HG02870 (cell line): ENCODE data around the gene SPTLC2.
"Not testable (repeated sequence)": the region's sequence is repeated elsewhere in the genome, so short reads cannot be mapped to it uniquely, and the experiment has no call there.

Experiments
- ATAC-seq: cut with Tn5 transposase; IDR thresholded peaks from one replicate; pipeline ENCODE4 v1.9.1; 2021; ENCODE audit warnings: mild to moderate bottlenecking, moderate library complexity; ENCODE audit not compliant: unreplicated experiment

The SPTLC2 gene

DNA sequence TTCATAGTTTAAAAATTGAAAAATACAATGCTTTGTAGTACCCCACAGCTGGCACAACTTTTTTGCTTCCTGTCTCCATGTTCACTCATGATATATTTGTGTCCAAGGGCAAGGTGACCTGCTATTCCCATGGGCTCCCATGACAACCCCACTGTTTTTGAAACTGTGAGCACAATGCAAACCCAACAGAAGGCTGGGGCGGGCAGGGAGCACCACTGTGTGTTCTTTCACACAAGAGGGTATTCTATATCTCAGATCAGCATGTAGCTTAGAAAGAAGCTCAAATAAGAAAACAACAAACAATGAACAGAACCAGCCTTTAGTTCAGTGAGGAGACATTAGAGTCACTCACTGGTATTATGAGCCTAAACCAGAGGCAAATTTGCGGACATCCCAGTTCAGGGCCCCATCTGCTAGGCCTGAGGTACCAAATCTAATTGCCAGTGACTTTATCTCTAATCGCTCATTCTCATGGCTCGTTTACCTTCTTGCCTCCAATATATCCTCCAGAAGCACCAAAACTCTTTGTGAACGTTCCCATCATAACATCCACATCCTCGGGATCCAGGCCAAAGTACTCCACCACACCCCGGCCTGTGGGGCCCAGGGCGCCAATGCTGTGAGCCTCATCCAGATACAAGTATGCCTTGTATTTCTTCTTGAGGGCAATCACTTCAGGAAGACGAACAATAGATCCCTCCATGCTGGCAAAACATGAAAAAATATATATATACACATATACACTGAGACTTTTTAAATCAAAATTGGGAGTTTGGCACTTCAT, 61.4 kb downstream of the SPTLC2 start:
- ATAC-seq, result no peak

DNA sequence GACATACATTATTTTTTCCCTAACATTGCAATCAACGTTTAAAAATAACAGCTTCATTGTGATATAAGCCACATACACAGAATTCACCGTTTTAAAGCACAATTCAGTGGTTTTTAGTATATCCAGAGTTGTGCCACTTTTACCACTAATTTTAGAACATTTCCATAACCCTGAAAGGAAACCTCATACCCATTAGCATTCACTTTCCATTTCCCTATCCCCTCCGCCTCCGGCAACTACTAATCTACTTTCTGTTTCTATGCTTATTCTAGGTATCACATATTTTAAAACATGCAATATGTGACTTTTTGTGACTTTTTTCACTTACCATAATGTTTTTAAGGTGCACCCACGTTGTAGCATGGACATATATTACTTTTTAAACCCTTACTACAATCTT, 62.2 kb downstream of the SPTLC2 start:
- ATAC-seq, result no peak

- ATAC-seq, result no peak
Measured at GRCh38 chr14:77549451-77549850, 67.0 kb downstream of the SPTLC2 start.

DNA sequence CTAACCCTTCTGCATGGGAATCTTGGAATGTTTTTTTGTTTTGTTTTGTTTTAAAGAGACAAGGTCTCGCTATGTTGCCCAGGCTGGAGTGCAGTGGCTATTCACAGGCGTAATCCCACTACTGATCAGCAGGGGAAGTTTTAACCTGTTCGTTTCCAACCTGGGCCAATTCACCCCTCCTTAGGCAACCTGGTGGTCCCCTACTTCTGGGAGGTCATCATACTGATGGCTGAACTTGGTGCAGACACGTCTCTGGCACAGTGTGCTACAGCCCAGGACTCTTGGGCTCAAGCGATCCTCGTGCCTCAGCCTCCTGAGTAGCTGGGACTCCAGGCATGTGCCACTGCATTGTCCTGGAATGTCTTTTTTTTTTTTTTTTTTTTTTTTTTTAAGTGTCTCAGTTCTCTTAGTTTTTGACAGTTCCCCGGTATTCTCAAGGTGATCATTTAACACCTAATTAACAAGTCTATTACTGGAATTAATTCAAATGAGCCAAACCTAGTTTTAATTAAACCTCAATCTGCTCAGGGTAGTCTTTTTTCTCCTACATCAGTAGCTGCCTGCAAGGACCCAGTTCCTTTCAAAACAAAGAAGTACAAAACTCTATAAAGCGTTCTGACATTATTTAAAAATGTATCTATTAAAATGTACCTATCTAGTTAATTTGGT, 68.8 kb downstream of the SPTLC2 start:
- ATAC-seq, result no peak

DNA sequence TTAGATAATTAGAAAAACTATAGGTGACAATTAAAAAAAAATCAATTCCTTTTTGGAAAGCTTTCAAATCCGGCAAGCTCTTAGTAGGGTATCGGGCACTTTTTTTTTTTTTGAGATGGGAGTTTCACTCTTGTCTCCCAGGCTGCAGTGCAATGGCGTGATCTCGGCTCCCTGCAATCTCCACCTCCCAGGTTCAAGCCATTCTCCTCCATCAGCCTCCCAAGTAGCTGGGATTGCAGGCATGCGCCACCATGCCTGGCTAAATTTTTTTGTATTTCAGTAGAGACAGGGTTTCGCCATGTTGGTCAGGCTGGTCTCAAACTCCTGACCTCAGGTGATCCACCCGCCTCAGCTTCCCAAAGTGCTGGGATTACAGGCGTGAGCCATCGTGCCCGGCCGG, 71.3 kb downstream of the SPTLC2 start:
- not testable (repeated sequence) for ATAC-seq

- no peak for ATAC-seq
Measured at GRCh38 chr14:77544571-77544970, 71.9 kb downstream of the SPTLC2 start.

- no peak for ATAC-seq
Measured at GRCh38 chr14:77543637-77544334, 72.7 kb downstream of the SPTLC2 start.

- ATAC-seq, result no peak
Measured at GRCh38 chr14:77543240-77543551, 73.2 kb downstream of the SPTLC2 start.

DNA sequence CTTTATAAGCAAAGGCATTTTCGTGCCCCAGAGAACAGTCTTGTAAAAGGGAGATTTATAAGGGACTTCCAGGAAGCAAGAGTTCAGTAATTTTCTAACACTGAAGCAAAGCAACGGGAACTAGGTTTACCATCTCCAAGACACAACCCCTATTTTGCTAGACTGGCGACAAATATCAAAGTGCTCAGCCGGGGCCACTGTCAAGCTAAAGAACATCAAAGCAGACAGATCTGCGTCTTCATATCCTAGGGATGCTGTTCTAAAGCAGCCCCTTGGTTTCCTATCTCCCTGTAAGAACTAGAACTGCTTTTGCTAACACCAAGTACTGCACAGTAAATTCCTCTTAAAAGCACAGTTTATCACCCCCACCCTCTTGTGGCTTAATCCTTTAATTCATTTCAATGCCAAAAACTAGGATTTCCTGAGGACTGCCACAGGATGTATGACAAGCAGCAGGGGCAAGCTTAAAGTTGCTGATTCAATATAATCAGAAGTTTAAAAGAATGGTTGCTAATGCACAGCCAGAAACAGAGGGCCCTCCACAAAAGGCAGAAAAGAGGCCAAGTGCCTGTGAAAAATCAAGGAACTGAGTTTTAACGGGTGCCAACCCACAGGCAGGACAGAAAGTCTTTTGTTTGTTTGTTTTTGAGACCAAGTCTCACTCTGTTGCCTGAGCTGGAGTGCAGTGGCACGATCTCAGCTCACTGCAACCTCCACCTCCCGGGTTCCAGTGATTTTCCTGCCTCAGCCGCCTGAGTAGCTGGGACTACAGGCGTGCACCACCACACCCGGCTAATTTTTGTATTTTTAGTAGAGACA, 73.8 kb downstream of the SPTLC2 start:
- ATAC-seq, result no peak

GRCh38 chr14:77541905-77542304, 74.5 kb downstream of the SPTLC2 start:
- ATAC-seq, result peak; percentile 70

DNA sequence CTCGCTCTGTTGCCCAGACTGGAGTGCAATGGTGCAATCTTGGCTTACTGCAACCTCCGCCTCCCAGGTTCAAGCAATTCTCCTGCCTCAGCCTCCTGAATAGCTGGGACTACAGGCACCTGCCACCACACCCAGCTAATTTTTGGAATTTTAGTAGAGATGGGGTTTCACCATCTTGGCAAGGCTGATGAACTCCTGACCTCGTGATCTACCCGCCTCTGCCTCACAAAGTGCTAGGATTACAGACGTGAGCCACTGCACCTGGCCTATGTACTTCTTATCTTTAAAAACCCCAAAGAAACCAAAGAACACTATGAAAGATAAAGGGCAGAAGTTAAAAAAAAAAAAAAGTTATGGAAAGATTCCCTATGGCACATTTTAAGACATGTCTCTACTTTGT, 79.5 kb downstream of the SPTLC2 start:
- not testable (repeated sequence) for ATAC-seq

DNA sequence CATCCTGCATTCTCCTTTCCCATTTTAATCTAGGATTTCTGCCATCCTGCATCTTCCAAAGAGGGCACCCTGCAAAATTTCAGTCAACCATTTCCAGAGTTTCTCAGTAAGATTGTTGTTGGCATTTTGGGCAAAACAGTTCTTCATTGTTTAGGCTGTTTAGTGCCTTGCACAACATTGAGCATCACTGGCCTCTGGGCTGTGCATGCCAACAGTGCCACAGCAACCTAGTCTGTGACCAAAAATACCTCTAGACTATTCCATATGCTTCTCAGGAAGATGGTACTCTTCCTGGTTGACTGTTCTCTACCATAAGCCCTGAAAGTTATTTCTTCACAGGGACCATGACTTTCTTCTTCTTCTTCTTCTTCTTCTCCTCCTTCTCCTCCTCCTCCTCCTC, 85.4 kb downstream of the SPTLC2 start:
- no peak for ATAC-seq

DNA sequence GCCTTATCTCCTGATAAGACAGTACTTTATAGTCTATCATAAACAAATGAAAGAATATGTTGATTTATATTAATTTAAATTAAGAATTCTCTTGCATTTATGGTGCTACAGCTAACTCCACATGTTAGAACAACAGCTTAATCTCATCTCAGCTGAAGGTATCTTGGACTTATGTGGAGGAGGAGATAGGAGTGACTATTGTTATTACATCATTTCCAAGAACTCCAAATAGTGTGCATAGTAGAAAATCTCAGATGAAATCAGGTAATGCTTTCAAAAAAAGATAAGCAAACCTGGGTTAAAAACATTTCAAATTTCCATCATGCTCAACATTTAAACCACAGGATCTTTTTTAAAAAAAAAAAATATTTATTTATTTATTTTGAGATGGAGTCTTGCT, 86.5 kb downstream of the SPTLC2 start:
- no peak for ATAC-seq

GRCh38 chr14:77529213-77529612, 87.2 kb downstream of the SPTLC2 start:
- no peak for ATAC-seq

DNA sequence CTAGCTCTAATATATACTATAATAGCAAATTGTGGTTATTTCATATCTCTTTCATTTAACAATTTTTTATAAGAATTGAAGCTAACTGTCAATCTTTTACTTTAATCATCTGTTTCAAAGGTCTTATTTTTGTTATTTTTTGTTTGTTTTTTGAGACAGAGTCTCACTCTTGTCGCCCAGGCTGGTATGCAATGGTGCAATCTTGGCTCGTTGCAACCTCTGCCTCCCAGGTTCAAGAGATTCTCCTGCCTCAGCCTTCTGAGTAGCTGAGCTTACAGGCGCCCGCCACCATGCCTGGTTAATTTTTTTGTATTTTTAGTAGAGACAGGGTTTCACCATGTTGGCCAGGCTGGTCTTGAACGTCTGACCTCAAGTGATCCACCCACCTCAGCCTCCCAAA, 87.7 kb downstream of the SPTLC2 start:
- not testable (repeated sequence) for ATAC-seq

GRCh38 chr14:77526266-77526665, 90.2 kb downstream of the SPTLC2 start:
- ATAC-seq, result no peak

DNA sequence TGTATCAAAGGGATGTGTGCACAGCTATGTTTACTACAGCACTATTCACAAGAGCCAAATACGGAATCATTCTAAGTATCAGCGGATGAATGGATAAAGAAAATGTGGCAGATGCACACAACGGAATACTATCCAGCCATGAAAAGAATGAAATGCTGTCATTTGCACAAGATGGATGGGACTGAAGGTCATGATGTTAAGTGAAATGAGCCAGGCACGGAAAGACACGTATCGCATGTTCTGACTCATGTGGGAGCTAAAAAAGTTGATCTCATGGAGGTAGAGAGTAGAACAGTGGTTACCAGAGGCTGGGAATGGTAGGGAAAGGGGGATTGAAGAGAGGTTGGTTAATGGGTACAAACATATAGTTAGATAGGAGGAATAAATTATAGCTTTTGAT, 91.9 kb downstream of the SPTLC2 start:
- ATAC-seq, result no peak

DNA sequence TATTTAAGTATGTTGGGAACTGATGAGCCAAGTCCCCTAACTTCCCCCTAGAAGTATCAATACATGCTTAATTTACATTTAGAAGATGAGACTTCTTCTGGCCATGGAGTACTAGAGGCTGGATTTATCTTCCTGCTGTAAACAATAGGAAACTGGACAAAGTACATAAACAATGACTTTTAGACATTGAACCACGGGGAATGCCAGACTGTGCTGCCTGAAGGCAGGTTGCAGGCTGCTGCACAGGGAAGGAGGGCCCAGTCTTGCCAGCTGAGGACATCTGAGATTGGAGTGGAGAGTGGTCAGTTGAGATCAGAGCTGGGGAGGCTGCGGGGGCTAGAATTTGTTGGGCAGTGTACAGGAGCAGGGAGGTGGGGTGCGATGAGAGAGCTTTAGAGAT, 93.3 kb downstream of the SPTLC2 start:
- ATAC-seq, result no peak

DNA sequence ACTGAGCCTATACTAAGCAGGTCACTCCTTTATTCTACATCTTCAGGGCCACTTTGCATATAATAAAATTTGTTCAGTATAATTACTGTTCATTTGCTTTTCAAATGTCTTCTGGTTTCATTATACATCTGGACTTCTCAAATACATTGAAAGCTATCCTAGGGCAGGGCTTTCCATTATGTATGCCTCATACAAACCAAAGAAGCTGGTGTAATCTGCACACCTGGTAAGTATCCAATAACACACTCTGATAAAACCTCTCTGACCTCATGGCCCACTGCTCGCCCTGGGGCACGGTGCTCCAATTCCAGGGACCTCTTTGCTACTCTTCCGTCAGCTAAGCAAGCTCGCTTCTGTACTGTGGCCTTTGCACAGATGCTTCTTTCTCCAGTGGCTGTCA, 95.9 kb downstream of the SPTLC2 start:
- ATAC-seq, result no peak

DNA sequence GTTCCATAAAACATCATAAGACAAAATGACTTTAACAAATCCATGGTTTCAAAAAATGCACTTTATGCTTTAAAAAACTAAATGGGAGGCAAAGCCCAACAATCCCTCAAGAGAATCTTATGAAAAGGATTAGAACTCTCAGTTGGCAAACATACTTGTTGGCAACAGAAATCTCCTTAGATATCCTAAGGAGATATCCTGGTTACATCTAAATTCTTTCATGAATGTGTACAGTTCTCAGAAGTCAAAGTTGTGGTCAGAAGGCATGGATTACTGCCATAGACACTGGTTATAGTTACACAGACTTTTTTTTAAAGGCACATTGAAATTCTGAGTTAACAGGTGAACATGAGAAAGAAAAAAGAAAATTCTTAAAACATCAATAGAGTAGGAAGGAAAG, 100.3 kb downstream of the SPTLC2 start:
- ATAC-seq, result no peak

GRCh38 chr14:77511486-77512162, 104.8 kb downstream of the SPTLC2 start:
- ATAC-seq, result no peak
